ENCODE results near the gene ELOVL6. TPM values are rescaled to one million over a fixed set of nuclear protein-coding genes. Genes with fewer than 3 reads are reported as not detected.

ELOVL6 gene
- total RNA-seq, 2 experiments from 2014 or later = 1.6 to 2.9 TPM

GRCh38 chr4:110130576-110131358, 67.6 kb downstream of the ELOVL6 start:
- Histone ChIP-seq H3K4me3 (ENCODE audit: low read length) (no peak overlapping the region), H3K36me3 (ENCODE audit: insufficient read depth, low read length) (no peaks in the 10 kb centered on the region), H3K27ac (ENCODE audit: low read depth in 1 of 2, low read length in 2 of 2) (no peak overlapping the region), H3K9me3 (ENCODE audit: control insufficient read depth in 1 of 2, insufficient read depth in 1 of 2, low read length in 2 of 2) (no peaks in the 10 kb centered on the region), H3K4me1 (ENCODE audit: insufficient read depth, low read length) (no peaks in the 10 kb centered on the region), H3K27me3 (ENCODE audit: control insufficient read depth in 1 of 2, insufficient read depth in 2 of 2, low read length in 2 of 2) (no peaks in the 10 kb centered on the region)
- Mint-ChIP-seq H3K36me3 (ENCODE audit: low read depth) (no peaks in the 10 kb centered on the region), H3K9me3 (no peaks in the 10 kb centered on the region), H3K27me3 (no peaks in the 10 kb centered on the region), H3K4me3 (no peak overlapping the region), H3K4me1 (ENCODE audit: low read depth) (no peaks in the 10 kb centered on the region), H3K27ac (no peak overlapping the region)
- CTCF ChIA-PET = no interaction called here
- intact Hi-C loops (cut with DNase I, micrococcal nuclease) = no loop called here
- no peak for TF ChIP-seq CTCF (IDR thresholded peaks at IDR 0.05)
- DNase-seq = no peak
- ATAC-seq (ENCODE audit: poor library complexity) = no peak
- POLR2A ChIA-PET = no interaction called here

DNA sequence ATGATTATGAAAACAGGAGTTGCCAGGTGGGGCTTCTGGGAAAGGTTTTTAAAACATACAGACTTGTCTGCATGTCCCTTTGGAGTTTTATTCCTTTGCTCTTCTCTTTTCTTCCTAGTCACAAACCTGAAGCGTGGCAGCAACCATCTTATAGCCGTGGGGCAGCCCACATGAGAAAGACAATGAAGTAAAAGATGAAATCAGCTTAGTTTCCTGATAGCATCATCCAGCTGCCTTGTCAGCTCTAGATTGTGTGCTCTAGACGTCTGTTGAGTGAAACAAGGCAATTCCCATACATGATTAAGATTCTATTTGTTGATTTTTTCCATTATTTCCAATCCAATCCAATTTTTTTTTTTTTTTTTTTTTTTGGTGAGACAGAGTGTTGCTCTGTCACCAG, 68.9 kb downstream of the ELOVL6 start:
- no peaks in the 10 kb centered on the region for H3K27me3 Mint-ChIP-seq
- no peaks in the 10 kb centered on the region for H3K9me3 ChIP-seq (ENCODE audit: control insufficient read depth in 1 of 2, insufficient read depth in 1 of 2, low read length in 2 of 2)
- H3K27ac ChIP-seq (ENCODE audit: low read depth in 1 of 2, low read length in 2 of 2) = no peak overlapping the region
- H3K27me3 ChIP-seq (ENCODE audit: control insufficient read depth in 1 of 2, insufficient read depth in 2 of 2, low read length in 2 of 2) = no peaks in the 10 kb centered on the region
- H3K27ac Mint-ChIP-seq = no peak overlapping the region
- intact Hi-C loops (cut with DNase I, micrococcal nuclease) = no loop called here
- H3K36me3 ChIP-seq (ENCODE audit: insufficient read depth, low read length) = no peaks in the 10 kb centered on the region
- no peaks in the 10 kb centered on the region for H3K4me1 ChIP-seq (ENCODE audit: insufficient read depth, low read length)
- ChIA-PET CTCF (interaction anchor here (0.9 kb wide), 1 partner anchor 38 kb away, joined by 4 read pairs; no protein-coding TSS in a partner anchor), POLR2A (no interaction called here)
- DNase-seq = no peak
- TF ChIP-seq CTCF (IDR thresholded peaks at IDR 0.05) = no peak
- no peaks in the 10 kb centered on the region for H3K4me1 Mint-ChIP-seq (ENCODE audit: low read depth)
- H3K9me3 Mint-ChIP-seq = no peaks in the 10 kb centered on the region
- H3K4me3 ChIP-seq (ENCODE audit: low read length) = no peak overlapping the region
- no peaks in the 10 kb centered on the region for H3K36me3 Mint-ChIP-seq (ENCODE audit: low read depth)
- H3K4me3 Mint-ChIP-seq = no peak overlapping the region
- ATAC-seq (ENCODE audit: poor library complexity) = no peak

- no peaks in the 10 kb centered on the region for H3K27me3 Mint-ChIP-seq
- Histone ChIP-seq H3K9me3 (ENCODE audit: control insufficient read depth in 1 of 2, insufficient read depth in 1 of 2, low read length in 2 of 2) (no peaks in the 10 kb centered on the region), H3K27me3 (ENCODE audit: control insufficient read depth in 1 of 2, insufficient read depth in 2 of 2, low read length in 2 of 2) (no peaks in the 10 kb centered on the region), H3K27ac (ENCODE audit: low read depth in 1 of 2, low read length in 2 of 2) (no peak overlapping the region), H3K4me3 (ENCODE audit: low read length) (no peak overlapping the region), H3K36me3 (ENCODE audit: insufficient read depth, low read length) (no peaks in the 10 kb centered on the region), H3K4me1 (ENCODE audit: insufficient read depth, low read length) (no peaks in the 10 kb centered on the region)
- CTCF ChIA-PET = no interaction called here
- H3K4me3 Mint-ChIP-seq = no peak overlapping the region
- no peaks in the 10 kb centered on the region for H3K9me3 Mint-ChIP-seq
- no peak for TF ChIP-seq CTCF (IDR thresholded peaks at IDR 0.05)
- H3K27ac Mint-ChIP-seq = no peak overlapping the region
- no peak for DNase-seq
- H3K4me1 Mint-ChIP-seq (ENCODE audit: low read depth) = no peaks in the 10 kb centered on the region
- H3K36me3 Mint-ChIP-seq (ENCODE audit: low read depth) = no peaks in the 10 kb centered on the region
- intact Hi-C loops (cut with DNase I, micrococcal nuclease) = no loop called here
- POLR2A ChIA-PET = interaction anchor here (0.8 kb wide), 1 partner anchor 15 kb away, joined by 6 read pairs; no protein-coding TSS in a partner anchor
- ATAC-seq (ENCODE audit: poor library complexity) = no peak
Measured at GRCh38 chr4:110128472-110128919, 69.9 kb downstream of the ELOVL6 start.
